Pulmonary artery endothelial cell (primary cell): ENCODE data around the gene HMGCS2. TPM values are rescaled to one million over a fixed set of nuclear protein-coding genes. Genes with fewer than 3 reads are reported as not detected.
"Not testable (repeated sequence)": the region's sequence is repeated elsewhere in the genome, so short reads cannot be mapped to it uniquely, and the experiment has no call there.

Experiments
- DNase-seq: peaks from one replicate; pipeline ENCODE4 v3.0.0-alpha.2; 2011; ENCODE audit warnings: low read depth, low spot score
- total RNA-seq: library from RNA; depleted of rRNA; stranded (reverse); fragments of >200 nt; gene quantifications from 2 replicates; pipeline ENCODE4 v1.2.3, GENCODE V29; 2014

The HMGCS2 gene
- total RNA-seq, 1 donor from 2014 or later: not detected

GRCh38 chr1:119790451-119791198 is 21.9 kb upstream of the HMGCS2 start:
- DNase-seq: no peak

- no peak for DNase-seq
Measured at GRCh38 chr1:119787776-119788175, 19.1 kb upstream of the HMGCS2 start.

DNA sequence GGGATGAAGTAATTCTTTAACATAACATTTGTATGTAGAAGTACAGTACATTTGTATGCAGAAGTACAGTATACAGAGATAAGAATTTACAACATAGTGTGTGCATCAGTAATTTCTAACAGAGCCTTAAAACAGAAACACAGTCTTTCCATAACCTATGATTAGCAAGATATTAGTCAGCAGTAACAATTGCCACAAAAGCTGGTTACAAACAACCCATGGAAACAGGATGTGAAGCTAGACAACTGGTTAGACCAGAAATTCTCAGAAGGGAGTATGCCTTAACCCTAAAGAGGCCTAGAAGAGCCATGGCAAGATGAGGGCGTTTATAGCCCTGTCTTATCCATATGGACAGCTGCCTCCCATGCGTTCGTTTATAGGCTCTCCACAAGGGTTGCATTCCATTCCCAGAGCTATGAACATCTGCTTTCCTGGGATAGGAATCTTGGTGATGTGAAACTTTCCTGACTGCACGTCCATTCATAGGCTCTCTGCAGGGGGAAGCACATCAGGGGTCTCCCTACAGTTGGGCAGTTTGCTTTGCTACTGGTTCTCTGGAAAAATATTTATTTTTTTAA is 17.9 kb upstream of the HMGCS2 start:
- DNase-seq: not testable (repeated sequence)

DNA sequence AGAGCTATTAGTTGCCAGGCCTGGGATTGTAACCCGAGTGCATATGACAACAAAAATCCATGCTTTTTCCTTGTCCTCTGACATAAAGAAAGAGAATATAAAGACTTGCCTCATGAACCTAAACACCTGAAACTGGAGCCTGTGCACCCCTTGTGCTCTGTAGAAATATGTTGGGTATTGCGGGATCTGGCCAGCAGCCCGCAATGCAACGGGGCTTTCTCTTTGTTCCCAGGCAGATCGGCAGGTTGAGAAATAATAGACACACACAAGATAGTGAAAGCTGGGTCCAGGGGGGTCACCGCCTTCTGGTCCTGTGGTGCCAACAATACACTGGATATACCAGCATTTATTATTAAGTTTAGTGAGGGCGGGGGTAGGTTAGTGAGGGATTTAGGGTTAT is 17.3 kb upstream of the HMGCS2 start:
- not testable (repeated sequence) for DNase-seq

DNA sequence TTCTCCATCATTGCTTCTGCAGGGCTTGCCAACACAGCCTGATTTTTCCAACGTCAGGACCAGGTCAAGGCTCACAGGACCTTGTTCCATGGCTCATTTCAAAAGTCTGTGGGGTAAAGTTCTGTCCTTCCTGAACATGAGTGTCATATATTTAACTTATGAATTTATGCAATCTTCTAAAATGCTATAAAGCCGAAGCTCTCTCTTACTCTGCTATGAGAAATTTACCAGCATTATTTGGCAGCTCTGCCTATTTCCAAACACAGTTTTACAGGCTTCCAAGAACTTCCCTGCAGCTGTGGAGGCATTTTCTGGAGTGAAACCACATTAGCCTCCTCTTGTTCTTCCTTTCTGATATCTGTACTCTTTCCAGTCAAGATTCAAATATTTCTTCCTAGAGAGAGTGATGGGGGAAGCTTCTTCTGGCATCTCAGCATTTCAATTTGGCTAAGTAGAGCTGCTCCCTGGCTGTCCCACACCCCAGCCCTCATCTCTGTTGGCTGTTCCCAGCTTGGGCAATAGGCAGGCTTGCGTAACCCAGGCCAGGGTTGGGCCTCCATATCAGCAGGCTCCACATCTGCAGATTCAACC is 15.6 kb upstream of the HMGCS2 start:
- DNase-seq: no peak

GRCh38 chr1:119783354-119784185 is 14.9 kb upstream of the HMGCS2 start:
- DNase-seq: no peak

DNA sequence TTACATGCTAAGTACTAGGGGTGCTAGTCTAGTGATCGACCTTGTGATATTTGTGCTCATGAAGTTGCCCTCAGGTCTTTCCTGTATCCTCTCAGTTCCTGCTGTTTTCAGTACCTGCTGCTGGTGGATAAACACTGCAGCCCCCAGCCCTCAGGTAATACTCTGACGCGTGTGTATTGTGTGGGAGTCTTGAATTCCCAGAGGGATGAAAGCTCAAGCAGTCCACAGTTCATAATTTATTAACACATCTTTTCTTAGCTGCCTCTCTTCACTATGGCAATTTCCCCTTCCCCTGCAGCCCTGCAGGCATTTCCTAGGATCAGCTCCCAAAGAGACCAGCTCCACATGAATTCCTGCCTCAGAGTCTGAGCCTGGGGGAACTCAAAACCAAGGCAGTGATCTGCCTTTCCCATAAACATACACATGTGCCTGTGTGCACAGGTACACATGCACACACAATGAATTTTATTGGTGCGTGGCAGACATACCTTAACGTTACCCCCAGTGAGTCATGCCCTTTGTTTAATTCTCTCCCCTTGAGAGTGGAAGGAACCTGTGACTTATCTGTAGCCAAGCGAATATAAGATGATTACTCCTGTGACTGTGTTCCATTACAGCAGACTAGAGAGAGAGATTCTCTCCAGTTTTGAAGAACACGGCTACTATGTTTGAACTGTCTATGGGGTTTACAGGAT is 14.1 kb upstream of the HMGCS2 start:
- no peak for DNase-seq

DNA sequence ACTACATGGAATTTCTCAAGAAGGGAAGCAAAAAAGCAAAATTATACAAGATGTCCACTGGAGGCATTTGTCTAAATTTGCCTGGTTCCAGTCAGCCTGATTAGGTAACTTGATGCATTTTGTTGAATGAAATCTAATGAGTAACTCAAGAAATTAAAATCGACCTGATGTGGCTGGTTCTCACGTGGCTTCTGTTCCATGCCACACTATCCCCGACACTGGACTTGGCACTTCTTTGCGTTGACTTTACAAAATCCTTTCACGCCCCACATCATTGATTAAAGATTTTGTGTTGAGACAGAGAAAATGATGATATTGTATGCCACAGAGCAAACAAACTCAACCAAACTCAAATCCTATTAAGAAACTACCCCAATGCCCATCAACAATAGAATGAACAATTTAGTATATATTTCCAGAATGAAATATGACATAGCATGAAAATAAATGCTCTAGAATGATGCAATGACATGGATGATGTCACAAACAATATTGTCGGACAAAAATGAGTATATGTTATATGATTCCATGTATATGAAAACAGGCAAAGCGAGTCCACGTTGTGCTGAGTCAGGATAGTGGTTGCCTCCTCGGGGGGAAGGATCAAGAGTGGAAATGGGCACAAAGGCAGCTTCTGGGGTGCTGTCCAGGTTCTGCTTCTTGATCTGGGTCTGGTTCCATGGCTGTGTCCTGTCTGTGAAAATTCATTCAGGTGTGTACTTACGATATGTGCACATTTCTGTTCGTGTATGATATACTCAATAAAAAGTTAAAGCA is 12.9 kb upstream of the HMGCS2 start:
- no peak for DNase-seq

- DNase-seq: no peak
Measured at GRCh38 chr1:119779869-119780356, 11.2 kb upstream of the HMGCS2 start.

- no peak for DNase-seq
Measured at GRCh38 chr1:119778886-119779560, 10.3 kb upstream of the HMGCS2 start.

- DNase-seq: no peak
Measured at GRCh38 chr1:119778359-119778758, 9.7 kb upstream of the HMGCS2 start.

- no peak for DNase-seq
Measured at GRCh38 chr1:119774746-119775490, 6.2 kb upstream of the HMGCS2 start.

GRCh38 chr1:119773711-119774241 is 5.1 kb upstream of the HMGCS2 start:
- DNase-seq: no peak

- no peak for DNase-seq
Measured at GRCh38 chr1:119772298-119772697, 3.6 kb upstream of the HMGCS2 start.

DNA sequence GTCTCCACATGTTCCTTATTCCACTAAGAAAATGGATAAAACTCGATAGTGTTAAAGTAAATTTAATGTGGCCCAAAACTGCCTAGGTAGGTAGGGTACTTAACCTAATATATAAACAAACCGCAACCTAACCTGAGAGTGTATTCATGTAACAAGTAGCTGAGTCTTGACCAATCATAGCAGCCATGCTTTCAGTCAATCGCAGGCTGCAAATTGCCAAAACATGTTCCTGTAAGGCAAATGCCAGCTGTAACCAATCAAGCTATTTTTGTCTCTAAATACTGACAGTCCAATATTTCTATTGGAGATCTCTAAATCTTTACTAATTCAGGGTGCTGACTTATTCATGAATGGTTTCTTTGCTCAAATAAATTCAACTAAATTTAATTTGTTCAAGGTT is 3.1 kb upstream of the HMGCS2 start:
- no peak for DNase-seq

DNA sequence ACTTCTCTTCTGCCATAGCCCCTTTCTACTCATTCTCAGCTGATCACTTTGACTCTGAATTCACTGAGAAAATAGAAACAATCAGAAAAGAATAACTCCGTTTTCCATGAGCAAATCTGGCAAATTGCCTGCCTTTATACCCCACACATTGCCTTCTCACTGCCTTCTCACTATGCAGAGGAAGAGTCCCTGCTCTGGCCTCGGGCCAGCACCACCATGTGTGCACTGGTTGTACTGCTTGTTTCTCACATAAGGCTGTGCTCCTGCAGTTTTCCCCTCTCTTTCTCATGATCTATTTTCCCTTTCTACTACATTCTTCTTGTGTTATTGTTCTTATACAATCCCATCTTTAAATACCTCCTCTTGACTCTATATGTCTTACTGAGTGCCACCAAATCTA is 2.3 kb upstream of the HMGCS2 start:
- DNase-seq: no peak

DNA sequence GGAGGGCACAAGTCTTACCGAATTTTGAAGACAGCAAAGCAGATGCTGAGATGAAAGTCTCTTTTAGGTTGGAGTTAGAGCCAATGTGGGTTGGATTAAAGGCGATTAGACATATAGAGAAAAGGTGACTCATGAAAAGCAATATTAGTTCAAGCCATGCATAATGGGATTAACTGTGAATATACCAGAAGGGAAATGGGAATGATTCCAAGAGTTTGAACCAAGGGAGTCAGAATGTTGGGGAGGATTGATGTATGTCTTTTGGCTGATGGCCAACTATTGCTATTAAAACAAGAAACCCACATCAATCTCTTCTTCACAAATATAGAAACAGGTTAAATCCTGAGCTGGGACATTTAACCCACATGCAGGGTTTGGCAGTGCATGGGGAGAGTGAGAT is 1.2 kb downstream of the HMGCS2 start:
- DNase-seq: no peak

DNA sequence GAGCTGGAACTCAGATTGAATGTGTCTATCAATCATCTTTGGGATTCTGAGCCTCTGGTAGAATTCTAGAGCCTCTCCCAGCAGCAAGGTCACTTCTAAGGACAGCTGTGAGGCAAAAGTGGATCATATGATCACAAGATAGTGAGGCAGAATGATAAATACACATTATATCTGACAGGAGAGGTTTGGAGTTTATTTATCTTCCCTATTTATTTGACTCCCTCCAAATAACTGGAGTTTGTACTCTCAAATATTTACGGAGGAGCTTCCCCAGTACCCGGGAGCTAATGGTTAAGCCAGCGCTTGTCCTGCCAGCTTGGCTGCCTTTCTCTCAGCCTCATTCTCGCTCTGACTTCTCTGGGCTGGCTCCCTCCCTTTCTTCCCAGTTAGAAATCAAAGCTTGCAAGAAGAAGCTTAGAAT is 2.3 kb downstream of the HMGCS2 start:
- DNase-seq: no peak

- DNase-seq: no peak
Measured at GRCh38 chr1:119764220-119764619, 4.5 kb downstream of the HMGCS2 start.
